Upper lobe of right lung (tissue), 1 donor: ENCODE data around the gene TREM2. TPM values are rescaled to one million over a fixed set of nuclear protein-coding genes. Genes with fewer than 3 reads are reported as not detected.
"Not testable (repeated sequence)": the region's sequence is repeated elsewhere in the genome, so short reads cannot be mapped to it uniquely, and the experiment has no call there.

Experiments used
- ATAC-seq: fragments of 200-7000 bp; cut with Tn5 transposase; one replicate; pipeline ENCODE4 v1.9.1; 2020; ENCODE audit warnings: mild to moderate bottlenecking, moderate library complexity
- DNase-seq: peaks from one replicate; pipeline ENCODE4 v3.0.0-alpha.2; 2020
- H3K27ac ChIP-seq: fragments of 200-600 bp; one replicate; pipeline ENCODE4 v1.8.0; 2022
- H3K27me3 ChIP-seq: fragments of 200-600 bp; one replicate; pipeline ENCODE4 v1.8.0; 2022; ENCODE audit warnings: mild to moderate bottlenecking
- H3K36me3 ChIP-seq: fragments of 200-600 bp; one replicate; pipeline ENCODE4 v1.8.0; 2022
- H3K4me1 ChIP-seq: fragments of 200-600 bp; one replicate; pipeline ENCODE4 v1.8.0; 2022
- H3K4me3 ChIP-seq: fragments of 200-600 bp; one replicate; pipeline ENCODE4 v1.8.0; 2022; ENCODE audit warnings: mild to moderate bottlenecking
- H3K9me3 ChIP-seq: fragments of 200-600 bp; one replicate; pipeline ENCODE4 v1.8.0; 2022
- intact Hi-C: fragments of 100-400 bp; cut with DNase I; formaldehyde crosslinking; loops from one replicate; pipeline ENCODE4 v1.11.0; 2022
- total RNA-seq: library from RNA; stranded (reverse); fragmentation: NEBNext Ultra II Directional; extraction: Animal tissue kit (Norgen Biotek cat#: 25700); gene quantifications from one replicate; pipeline ENCODE4 v1.2.1, GENCODE V29; 2021
- TF ChIP-seq, protein P1 (sequence below): fragments of 200-600 bp; IDR thresholded peaks from one replicate; pipeline ENCODE4 v1.8.0; 2022; ENCODE audit warnings: antibody characterized with exemption
- donor health status: DM: no; HTN: yes; CAD: no; lungs with severe emphysema.

The TREM2 gene
- total RNA-seq, 1 donor from 2014 or later, result 62.2 TPM

DNA sequence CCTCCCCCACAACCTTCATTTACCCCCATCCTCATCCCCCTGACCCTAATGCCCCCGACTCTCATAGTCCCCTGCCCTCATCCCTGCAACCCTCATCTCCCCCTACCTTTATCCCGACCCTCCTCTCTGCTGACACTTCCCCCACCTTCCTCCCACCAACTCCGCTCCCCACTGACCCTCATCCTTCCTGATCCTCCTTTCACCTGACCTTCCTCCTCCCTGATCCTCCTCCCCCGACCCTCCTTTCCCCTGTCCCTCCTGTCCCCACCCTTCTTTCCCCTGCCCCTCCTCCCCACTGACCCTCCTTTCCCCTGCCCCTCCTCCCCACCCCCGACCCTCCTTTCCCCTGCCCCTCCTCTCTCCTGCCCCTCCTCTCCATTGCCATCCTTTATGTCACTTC, 31.0 kb upstream of the TREM2 start:
- no peaks in the 10 kb centered on the region for H3K36me3 ChIP-seq
- ATAC-seq (no peak), DNase-seq (no peak)
- H3K4me3 ChIP-seq, result no peak overlapping the region
- no peaks in the 10 kb centered on the region for H3K4me1 ChIP-seq
- TF ChIP-seq, protein P1, sequence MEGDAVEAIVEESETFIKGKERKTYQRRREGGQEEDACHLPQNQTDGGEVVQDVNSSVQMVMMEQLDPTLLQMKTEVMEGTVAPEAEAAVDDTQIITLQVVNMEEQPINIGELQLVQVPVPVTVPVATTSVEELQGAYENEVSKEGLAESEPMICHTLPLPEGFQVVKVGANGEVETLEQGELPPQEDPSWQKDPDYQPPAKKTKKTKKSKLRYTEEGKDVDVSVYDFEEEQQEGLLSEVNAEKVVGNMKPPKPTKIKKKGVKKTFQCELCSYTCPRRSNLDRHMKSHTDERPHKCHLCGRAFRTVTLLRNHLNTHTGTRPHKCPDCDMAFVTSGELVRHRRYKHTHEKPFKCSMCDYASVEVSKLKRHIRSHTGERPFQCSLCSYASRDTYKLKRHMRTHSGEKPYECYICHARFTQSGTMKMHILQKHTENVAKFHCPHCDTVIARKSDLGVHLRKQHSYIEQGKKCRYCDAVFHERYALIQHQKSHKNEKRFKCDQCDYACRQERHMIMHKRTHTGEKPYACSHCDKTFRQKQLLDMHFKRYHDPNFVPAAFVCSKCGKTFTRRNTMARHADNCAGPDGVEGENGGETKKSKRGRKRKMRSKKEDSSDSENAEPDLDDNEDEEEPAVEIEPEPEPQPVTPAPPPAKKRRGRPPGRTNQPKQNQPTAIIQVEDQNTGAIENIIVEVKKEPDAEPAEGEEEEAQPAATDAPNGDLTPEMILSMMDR, result no peak
- H3K27me3 ChIP-seq, result peaks cover 3% of the 10 kb centered on the region
- intact Hi-C loops, result no loop called here
- H3K9me3 ChIP-seq, result no peaks in the 10 kb centered on the region
- H3K27ac ChIP-seq, result no peak overlapping the region

DNA sequence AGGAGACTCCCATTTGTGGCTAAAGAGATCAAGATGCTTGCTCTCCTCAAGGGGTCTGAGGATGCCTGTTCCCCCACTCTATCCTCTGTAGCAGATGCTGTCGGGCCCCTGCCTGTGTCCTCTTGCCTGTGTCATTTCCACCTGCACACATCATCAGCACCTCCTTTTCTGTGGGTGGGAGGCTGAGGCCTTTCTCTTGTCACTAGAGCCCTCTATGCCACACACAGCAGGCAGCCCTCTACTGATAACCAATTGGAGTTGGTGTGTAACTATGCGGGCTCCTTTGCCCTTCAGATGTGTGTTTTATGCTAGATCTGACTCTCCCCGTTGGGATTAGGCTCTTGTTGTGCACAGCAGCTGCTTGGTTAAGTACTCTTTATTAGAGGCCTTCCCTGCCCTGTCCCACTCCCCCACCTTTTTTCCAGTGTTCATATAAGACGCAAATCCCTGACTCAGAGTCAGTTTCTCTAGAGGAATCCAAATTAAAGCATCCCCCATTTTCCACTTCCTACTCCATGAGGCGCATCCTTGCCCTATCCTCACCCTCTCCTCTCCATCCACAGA, 30.3 kb upstream of the TREM2 start:
- intact Hi-C loops, result no loop called here
- TF ChIP-seq, protein P1, result no peak
- Histone ChIP-seq H3K36me3 (no peaks in the 10 kb centered on the region), H3K4me3 (no peak overlapping the region), H3K27me3 (peaks cover 3% of the 10 kb centered on the region), H3K27ac (no peak overlapping the region), H3K9me3 (no peaks in the 10 kb centered on the region), H3K4me1 (no peaks in the 10 kb centered on the region)
- ATAC-seq (no peak), DNase-seq (no peak)

DNA sequence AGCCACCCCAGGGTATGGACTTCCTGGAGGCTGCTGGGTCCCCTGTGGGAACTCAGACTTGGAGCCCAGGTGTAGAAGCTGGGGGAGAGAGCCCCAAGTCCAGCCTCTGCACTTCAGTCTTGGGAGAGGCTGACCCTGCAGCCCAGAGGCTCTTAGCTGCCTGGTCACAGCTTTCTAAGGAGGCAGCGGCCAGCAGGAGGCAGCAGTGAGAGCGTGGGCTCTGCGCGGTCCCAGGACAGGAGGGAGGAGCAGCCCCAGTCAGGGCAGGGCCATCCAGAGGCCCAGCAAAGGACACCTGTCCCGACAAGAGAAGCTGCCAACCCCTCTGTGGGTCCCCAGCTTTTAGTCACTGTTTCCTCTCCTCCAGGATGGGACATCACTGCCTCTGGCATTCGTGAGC, 28.7 kb upstream of the TREM2 start:
- H3K4me3 ChIP-seq, result no peak overlapping the region
- intact Hi-C loops, result no loop called here
- no peak overlapping the region for H3K27ac ChIP-seq
- ATAC-seq (peak; percentile 91), DNase-seq (peak; percentile 83)
- H3K27me3 ChIP-seq, result peaks cover 3% of the 10 kb centered on the region
- TF ChIP-seq, protein P1, result peak; percentile 51
- H3K4me1 ChIP-seq, result no peaks in the 10 kb centered on the region
- H3K36me3 ChIP-seq, result no peaks in the 10 kb centered on the region
- H3K9me3 ChIP-seq, result no peaks in the 10 kb centered on the region

DNA sequence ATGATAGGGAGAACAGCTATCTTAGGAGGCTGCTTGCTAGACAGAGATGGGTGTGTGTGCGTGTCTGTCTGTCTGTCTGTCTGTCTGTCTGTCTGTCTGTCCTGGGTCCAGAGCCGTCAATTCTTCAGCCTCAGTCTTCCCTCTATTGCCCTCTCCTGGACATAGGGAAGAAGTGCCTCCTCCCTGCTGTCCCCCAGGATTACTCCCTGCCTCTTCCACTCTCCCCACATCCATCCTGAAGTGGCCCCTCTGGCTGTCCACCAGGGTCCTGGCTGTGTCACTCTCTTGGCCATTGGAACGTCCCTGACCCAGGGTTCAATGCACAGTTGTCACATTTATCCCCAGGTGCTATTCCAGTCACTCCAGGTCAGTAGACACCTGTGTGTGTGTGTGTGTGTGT, 27.9 kb upstream of the TREM2 start:
- intact Hi-C loops, result no loop called here
- Histone ChIP-seq H3K4me3 (no peak overlapping the region), H3K27me3 (peaks cover 3% of the 10 kb centered on the region), H3K36me3 (no peaks in the 10 kb centered on the region), H3K9me3 (no peaks in the 10 kb centered on the region), H3K27ac (no peak overlapping the region), H3K4me1 (no peaks in the 10 kb centered on the region)
- TF ChIP-seq, protein P1, result no peak
- DNase-seq (no peak), ATAC-seq (no peak)

DNA sequence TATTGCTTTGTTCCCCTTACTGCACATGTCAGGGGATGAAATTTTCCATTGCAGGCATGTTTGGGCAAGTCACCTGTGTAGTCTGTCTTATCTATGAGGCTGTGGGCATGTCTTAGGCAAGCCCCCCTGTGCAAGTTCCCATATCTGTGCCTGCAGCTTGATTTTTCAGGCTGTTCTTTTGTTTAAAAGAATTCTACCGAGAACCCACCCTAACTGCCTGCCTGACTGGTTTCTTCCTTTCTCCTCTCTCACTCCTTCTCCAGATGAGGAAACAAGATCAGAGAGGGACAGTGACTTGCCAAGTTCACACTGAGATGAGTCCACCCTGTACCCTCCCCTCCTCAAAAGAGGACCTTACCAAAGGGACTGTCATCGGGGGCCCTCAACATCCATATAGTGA, 27.1 kb upstream of the TREM2 start:
- no peak overlapping the region for H3K4me3 ChIP-seq

DNA sequence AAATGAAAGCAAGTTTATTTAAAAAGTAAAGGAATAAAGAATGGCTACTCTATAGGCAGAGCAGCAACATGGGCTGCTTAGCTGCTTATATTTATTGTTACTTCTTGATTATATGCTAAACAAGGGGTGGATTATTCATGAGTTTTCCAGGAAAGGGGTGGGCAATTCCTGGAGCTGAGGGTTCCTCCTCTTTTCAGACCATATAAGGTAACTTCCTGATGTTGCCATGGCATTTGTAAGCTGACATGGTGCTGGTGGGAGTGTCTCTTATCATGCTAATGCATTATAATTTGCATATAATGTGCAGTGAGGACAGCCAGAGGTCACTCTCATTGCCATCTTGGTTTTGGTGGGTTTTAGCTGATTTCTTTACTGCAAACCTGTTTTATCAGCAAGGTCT, 26.1 kb upstream of the TREM2 start:
- H3K4me1 ChIP-seq, H3K9me3 ChIP-seq, H3K36me3 ChIP-seq, intact Hi-C loops, DNase-seq, H3K27me3 ChIP-seq, ATAC-seq, H3K27ac ChIP-seq, H3K4me3 ChIP-seq: not testable (repeated sequence)

More for the DNA sequence above, 27.1 kb upstream of the TREM2 start:
- no peaks in the 10 kb centered on the region for H3K36me3 ChIP-seq
- H3K9me3 ChIP-seq, result no peaks in the 10 kb centered on the region
- intact Hi-C loops, result no loop called here
- TF ChIP-seq, protein P1, result no peak
- peaks cover 3% of the 10 kb centered on the region for H3K27me3 ChIP-seq
- DNase-seq, result no peak
- no peak overlapping the region for H3K27ac ChIP-seq
- ATAC-seq, result no peak
- no peaks in the 10 kb centered on the region for H3K4me1 ChIP-seq
